NT2/D1 (cell line): ENCODE data around the gene PHACTR4.

Experiments used
- YY1 ChIP-seq: IDR thresholded peaks from 2 replicates; pipeline ENCODE4 v1.6.1; 2011; ENCODE audit not compliant: insufficient read length, insufficient read depth
- ZNF274 ChIP-seq: IDR thresholded peaks from 2 replicates; pipeline ENCODE4 v1.6.1; 2011; ENCODE audit warnings: mild to moderate bottlenecking, low read depth, low read length

GRCh38 chr1:28519946-28520725 lies 150.6 kb downstream of the PHACTR4 start:
- no peak for TF ChIP-seq ZNF274
- no peak for TF ChIP-seq YY1
